SK-N-SH (cell line): Measurements from ENCODE around the gene BMPR1B.

Source experiments
- EP300 ChIP-seq, 2 experiments: IDR thresholded peaks; 2 replicates each; pipeline versions ENCODE4 v1.4.0 to v1.6.1; 2012; ENCODE audit warnings: borderline replicate concordance in 1 of 2, low read depth in 1 of 2, low read length in 1 of 2
- GABPA ChIP-seq: IDR thresholded peaks from 2 replicates; pipeline ENCODE4 v1.4.0; 2012; ENCODE audit warnings: low read depth, mild to moderate bottlenecking
- JUND ChIP-seq: IDR thresholded peaks from 2 replicates; pipeline ENCODE4 v1.4.0; 2012
- POLR2AphosphoS5 ChIP-seq: IDR thresholded peaks from 2 replicates; pipeline ENCODE4 v1.6.1; 2012; ENCODE audit warnings: low read depth, low read length
- RCOR1 ChIP-seq: fragments of 150-350 bp; IDR thresholded peaks from 2 replicates; pipeline ENCODE4 v1.6.1; 2017; ENCODE audit warnings: antibody characterized with exemption, low read length
- RFX5 ChIP-seq: IDR thresholded peaks from 2 replicates; pipeline ENCODE4 v1.6.1; 2012; ENCODE audit warnings: mild to moderate bottlenecking, improper control_type of control experiment, low read length
- SMC3 ChIP-seq: IDR thresholded peaks from 2 replicates; pipeline ENCODE4 v1.6.1; 2012; ENCODE audit warnings: low read depth, low read length, improper control_type of control experiment
- TAF1 ChIP-seq: IDR thresholded peaks from 2 replicates; pipeline ENCODE4 v1.6.1; 2012; ENCODE audit warnings: low read depth, mild to moderate bottlenecking, low read length, moderate library complexity, borderline replicate concordance
- TCF12 ChIP-seq: IDR thresholded peaks from 2 replicates; pipeline ENCODE4 v1.4.0; 2012
- TF ChIP-seq, protein P1 (sequence below): IDR thresholded peaks from 2 replicates; pipeline ENCODE4 v1.4.0; 2012; ENCODE audit warnings: low read depth
- TF ChIP-seq, protein P2 (sequence below): fragments of 200-600 bp; sonication (generic); IDR thresholded peaks from 2 replicates; pipeline ENCODE4 v1.6.1; 2017; ENCODE audit warnings: antibody characterized with exemption, mild to moderate bottlenecking, moderate library complexity
- TF ChIP-seq, protein P3 (sequence below): IDR thresholded peaks from 2 replicates; pipeline ENCODE4 v1.4.0; 2012; ENCODE audit warnings: low read depth, borderline replicate concordance

DNA sequence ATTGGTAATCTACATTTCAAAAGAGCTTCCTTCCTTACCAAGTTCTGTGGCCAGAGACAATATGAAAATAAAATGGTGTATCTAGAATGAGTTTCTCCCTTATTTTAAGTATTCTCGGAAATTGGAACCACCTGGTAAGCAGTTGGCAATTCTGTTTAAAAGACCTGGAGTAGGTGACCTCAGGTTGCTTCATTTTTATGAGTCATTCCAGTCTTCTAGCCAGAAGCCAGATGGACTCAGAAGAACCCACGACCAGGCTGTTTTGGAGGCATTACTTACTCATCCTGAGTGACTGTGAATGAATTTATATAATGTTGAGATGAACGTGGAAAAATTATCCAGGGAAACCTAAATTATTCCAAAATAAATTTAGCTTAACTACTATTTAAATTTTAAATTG lies 9.1 kb downstream of the BMPR1B start:
- TF ChIP-seq GABPA (no peak), JUND (no peak), EP300 (IDR thresholded peaks at IDR 0.05; ENCODE audit: borderline replicate concordance in 1 of 2, low read depth in 1 of 2, low read length in 1 of 2) (no peak), POLR2AphosphoS5 (no peak), SMC3 (no peak), TCF12 (peak; percentile 46), RFX5 (no peak), TAF1 (no peak), RCOR1 (no peak)
- TF ChIP-seq, protein P1, sequence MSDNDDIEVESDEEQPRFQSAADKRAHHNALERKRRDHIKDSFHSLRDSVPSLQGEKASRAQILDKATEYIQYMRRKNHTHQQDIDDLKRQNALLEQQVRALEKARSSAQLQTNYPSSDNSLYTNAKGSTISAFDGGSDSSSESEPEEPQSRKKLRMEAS: no peak
- TF ChIP-seq, protein P2, sequence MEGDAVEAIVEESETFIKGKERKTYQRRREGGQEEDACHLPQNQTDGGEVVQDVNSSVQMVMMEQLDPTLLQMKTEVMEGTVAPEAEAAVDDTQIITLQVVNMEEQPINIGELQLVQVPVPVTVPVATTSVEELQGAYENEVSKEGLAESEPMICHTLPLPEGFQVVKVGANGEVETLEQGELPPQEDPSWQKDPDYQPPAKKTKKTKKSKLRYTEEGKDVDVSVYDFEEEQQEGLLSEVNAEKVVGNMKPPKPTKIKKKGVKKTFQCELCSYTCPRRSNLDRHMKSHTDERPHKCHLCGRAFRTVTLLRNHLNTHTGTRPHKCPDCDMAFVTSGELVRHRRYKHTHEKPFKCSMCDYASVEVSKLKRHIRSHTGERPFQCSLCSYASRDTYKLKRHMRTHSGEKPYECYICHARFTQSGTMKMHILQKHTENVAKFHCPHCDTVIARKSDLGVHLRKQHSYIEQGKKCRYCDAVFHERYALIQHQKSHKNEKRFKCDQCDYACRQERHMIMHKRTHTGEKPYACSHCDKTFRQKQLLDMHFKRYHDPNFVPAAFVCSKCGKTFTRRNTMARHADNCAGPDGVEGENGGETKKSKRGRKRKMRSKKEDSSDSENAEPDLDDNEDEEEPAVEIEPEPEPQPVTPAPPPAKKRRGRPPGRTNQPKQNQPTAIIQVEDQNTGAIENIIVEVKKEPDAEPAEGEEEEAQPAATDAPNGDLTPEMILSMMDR: no peak
- TF ChIP-seq, protein P3, sequence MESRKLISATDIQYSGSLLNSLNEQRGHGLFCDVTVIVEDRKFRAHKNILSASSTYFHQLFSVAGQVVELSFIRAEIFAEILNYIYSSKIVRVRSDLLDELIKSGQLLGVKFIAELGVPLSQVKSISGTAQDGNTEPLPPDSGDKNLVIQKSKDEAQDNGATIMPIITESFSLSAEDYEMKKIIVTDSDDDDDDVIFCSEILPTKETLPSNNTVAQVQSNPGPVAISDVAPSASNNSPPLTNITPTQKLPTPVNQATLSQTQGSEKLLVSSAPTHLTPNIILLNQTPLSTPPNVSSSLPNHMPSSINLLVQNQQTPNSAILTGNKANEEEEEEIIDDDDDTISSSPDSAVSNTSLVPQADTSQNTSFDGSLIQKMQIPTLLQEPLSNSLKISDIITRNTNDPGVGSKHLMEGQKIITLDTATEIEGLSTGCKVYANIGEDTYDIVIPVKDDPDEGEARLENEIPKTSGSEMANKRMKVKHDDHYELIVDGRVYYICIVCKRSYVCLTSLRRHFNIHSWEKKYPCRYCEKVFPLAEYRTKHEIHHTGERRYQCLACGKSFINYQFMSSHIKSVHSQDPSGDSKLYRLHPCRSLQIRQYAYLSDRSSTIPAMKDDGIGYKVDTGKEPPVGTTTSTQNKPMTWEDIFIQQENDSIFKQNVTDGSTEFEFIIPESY: no peak
